DMS79 treated with DMSO at 0.1 percent for 48 hours (cell line): ENCODE results near the gene NUSAP1.
A peak's percentile ranks its signal among the peaks of the same experiment; 100 is the strongest.
"Not testable (repeated sequence)": the region's sequence is repeated elsewhere in the genome, so short reads cannot be mapped to it uniquely, and the experiment has no call there.

Experiments
- DNase-seq: peaks from one replicate; lab custom pipeline; 2025; lab: John Stamatoyannopoulos, UW

The NUSAP1 gene

GRCh38 chr15:41333026-41333562 is 413 bp downstream of the NUSAP1 start:
- DNase-seq, result peak; percentile 40

- DNase-seq, result no peak
Observed at GRCh38 chr15:41334293-41335120, 1.8 kb downstream of the NUSAP1 start.

GRCh38 chr15:41336549-41336948 is 3.9 kb downstream of the NUSAP1 start:
- DNase-seq, result no peak

- DNase-seq, result no peak
Observed at GRCh38 chr15:41337047-41337446, 4.4 kb downstream of the NUSAP1 start.

- DNase-seq, result no peak
Observed at GRCh38 chr15:41337631-41338522, 5.2 kb downstream of the NUSAP1 start.

- DNase-seq, result no peak
Observed at GRCh38 chr15:41340189-41340695, 7.6 kb downstream of the NUSAP1 start.

- DNase-seq, result no peak
Observed at GRCh38 chr15:41341519-41341918, 8.8 kb downstream of the NUSAP1 start.

GRCh38 chr15:41347236-41347635 is 14.6 kb downstream of the NUSAP1 start:
- no peak for DNase-seq

GRCh38 chr15:41350057-41350717 is 17.5 kb downstream of the NUSAP1 start:
- no peak for DNase-seq

GRCh38 chr15:41354371-41354770 is 21.7 kb downstream of the NUSAP1 start:
- no peak for DNase-seq

GRCh38 chr15:41367418-41367817 is 34.7 kb downstream of the NUSAP1 start:
- DNase-seq, result no peak

GRCh38 chr15:41377978-41378377 is 45.3 kb downstream of the NUSAP1 start:
- no peak for DNase-seq

GRCh38 chr15:41383974-41384749 is 51.5 kb downstream of the NUSAP1 start:
- not testable (repeated sequence) for DNase-seq

- no peak for DNase-seq
Observed at GRCh38 chr15:41387646-41388045, 55.0 kb downstream of the NUSAP1 start.

- DNase-seq, result no peak
Observed at GRCh38 chr15:41392659-41393058, 60.0 kb downstream of the NUSAP1 start.

GRCh38 chr15:41394924-41395323 is 62.2 kb downstream of the NUSAP1 start:
- no peak for DNase-seq

- no peak for DNase-seq
Observed at GRCh38 chr15:41396111-41396510, 63.4 kb downstream of the NUSAP1 start.

GRCh38 chr15:41401904-41402267 is 69.2 kb downstream of the NUSAP1 start:
- no peak for DNase-seq

GRCh38 chr15:41407341-41407740 is 74.7 kb downstream of the NUSAP1 start:
- DNase-seq, result no peak

- no peak for DNase-seq
Observed at GRCh38 chr15:41408234-41408641, 75.6 kb downstream of the NUSAP1 start.

- DNase-seq, result peak; percentile 5
Observed at GRCh38 chr15:41411031-41411430, 78.3 kb downstream of the NUSAP1 start.
